HG03064 (cell line): Measurements from ENCODE around the gene UGT1A4.

Experiments
- ATAC-seq: cut with Tn5 transposase; IDR thresholded peaks from one replicate; pipeline ENCODE4 v1.9.1; 2021; ENCODE audit warnings: low read depth; ENCODE audit not compliant: unreplicated experiment

Gene UGT1A4

GRCh38 chr2:233807966-233808935 is 89.7 kb downstream of the UGT1A4 start:
- no peak for ATAC-seq

GRCh38 chr2:233810385-233810784 is 91.8 kb downstream of the UGT1A4 start:
- no peak for ATAC-seq

- ATAC-seq, result no peak
Measured at GRCh38 chr2:233811087-233811486, 92.6 kb downstream of the UGT1A4 start.

- no peak for ATAC-seq
Measured at GRCh38 chr2:233811732-233812131, 93.2 kb downstream of the UGT1A4 start.

GRCh38 chr2:233813236-233814055 is 94.9 kb downstream of the UGT1A4 start:
- no peak for ATAC-seq

GRCh38 chr2:233814056-233814835 is 95.7 kb downstream of the UGT1A4 start:
- no peak for ATAC-seq

- ATAC-seq, result no peak
Measured at GRCh38 chr2:233815861-233816260, 97.3 kb downstream of the UGT1A4 start.

GRCh38 chr2:233816334-233816733 is 97.8 kb downstream of the UGT1A4 start:
- ATAC-seq, result no peak

GRCh38 chr2:233816771-233817170 is 98.2 kb downstream of the UGT1A4 start:
- ATAC-seq, result no peak

- no peak for ATAC-seq
Measured at GRCh38 chr2:233817361-233817911, 98.9 kb downstream of the UGT1A4 start.

GRCh38 chr2:233817995-233818638 is 99.6 kb downstream of the UGT1A4 start:
- no peak for ATAC-seq

GRCh38 chr2:233818639-233819621 is 100.4 kb downstream of the UGT1A4 start:
- no peak for ATAC-seq

- ATAC-seq, result no peak
Measured at GRCh38 chr2:233819884-233820773, 101.6 kb downstream of the UGT1A4 start.

- ATAC-seq, result no peak
Measured at GRCh38 chr2:233820774-233821105, 102.2 kb downstream of the UGT1A4 start.

- ATAC-seq, result no peak
Measured at GRCh38 chr2:233821196-233821595, 102.7 kb downstream of the UGT1A4 start.

- no peak for ATAC-seq
Measured at GRCh38 chr2:233821709-233822100, 103.2 kb downstream of the UGT1A4 start.

GRCh38 chr2:233822101-233822771 is 103.7 kb downstream of the UGT1A4 start:
- ATAC-seq, result no peak
